Esophagus muscularis mucosa (tissue), 3 donors: ENCODE results near the gene CEP164.

ENCODE experiments used
- POLR2AphosphoS5 ChIP-seq, 2 donors: sonication (generic); formaldehyde crosslinking; IDR thresholded peaks; one replicate each; pipeline ENCODE4 v1.6.1; 2017; ENCODE audit warnings: antibody characterized with exemption in 2 of 2
- TF ChIP-seq, protein P1 (sequence below), 3 experiments: fragments of 200-600 bp in 2 of 3; fragments of 450-650 bp in 1 of 3; sonication (generic) in 2 of 3; IDR thresholded peaks; one replicate each; pipeline ENCODE4 v1.5.1; 2017 to 2019; ENCODE audit warnings: antibody characterized with exemption in 3 of 3, mild to moderate bottlenecking in 2 of 3, moderate library complexity in 1 of 3

- TF ChIP-seq, protein P1, sequence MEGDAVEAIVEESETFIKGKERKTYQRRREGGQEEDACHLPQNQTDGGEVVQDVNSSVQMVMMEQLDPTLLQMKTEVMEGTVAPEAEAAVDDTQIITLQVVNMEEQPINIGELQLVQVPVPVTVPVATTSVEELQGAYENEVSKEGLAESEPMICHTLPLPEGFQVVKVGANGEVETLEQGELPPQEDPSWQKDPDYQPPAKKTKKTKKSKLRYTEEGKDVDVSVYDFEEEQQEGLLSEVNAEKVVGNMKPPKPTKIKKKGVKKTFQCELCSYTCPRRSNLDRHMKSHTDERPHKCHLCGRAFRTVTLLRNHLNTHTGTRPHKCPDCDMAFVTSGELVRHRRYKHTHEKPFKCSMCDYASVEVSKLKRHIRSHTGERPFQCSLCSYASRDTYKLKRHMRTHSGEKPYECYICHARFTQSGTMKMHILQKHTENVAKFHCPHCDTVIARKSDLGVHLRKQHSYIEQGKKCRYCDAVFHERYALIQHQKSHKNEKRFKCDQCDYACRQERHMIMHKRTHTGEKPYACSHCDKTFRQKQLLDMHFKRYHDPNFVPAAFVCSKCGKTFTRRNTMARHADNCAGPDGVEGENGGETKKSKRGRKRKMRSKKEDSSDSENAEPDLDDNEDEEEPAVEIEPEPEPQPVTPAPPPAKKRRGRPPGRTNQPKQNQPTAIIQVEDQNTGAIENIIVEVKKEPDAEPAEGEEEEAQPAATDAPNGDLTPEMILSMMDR (IDR thresholded peaks at IDR 0.05): no peak
- TF ChIP-seq POLR2AphosphoS5 (IDR thresholded peaks at IDR 0.05): no peak
These were observed 92.5 kb downstream of the CEP164 start for GRCh38 chr11:117420143-117420485.
